ENCODE results near the gene ACSS1.

DNA sequence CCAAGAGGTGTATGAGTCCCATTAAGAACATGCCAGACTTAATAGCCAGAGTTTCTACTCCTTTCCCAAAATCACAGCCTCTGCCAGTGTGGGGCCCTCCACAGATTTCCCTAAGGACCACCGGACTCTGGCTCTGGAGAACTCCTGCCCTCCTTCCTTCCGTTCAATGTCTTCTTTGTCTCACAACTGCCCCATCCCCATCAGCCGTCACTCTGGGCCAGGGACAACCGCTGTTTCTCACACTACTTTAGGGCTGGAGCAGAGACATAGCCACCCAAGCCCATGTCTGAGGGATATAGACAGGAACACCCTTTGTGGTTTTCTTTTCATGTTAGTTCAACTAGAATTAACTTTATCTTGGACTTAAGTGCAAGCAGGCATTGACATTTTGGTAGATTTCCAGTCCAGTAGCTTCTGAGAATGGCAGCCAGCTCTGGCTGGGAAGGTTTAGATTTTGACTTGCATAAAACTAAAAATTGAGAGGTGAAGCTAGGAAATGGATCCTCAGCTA lies 6.7 kb upstream of the ACSS1 start:
- TF ChIP-seq ZNF274 (IDR thresholded peaks at IDR 0.05; ENCODE audit: low read depth, low read length) (no peak), YY1 (IDR thresholded peaks at IDR 0.05; ENCODE audit: insufficient read depth, insufficient read length) (no peak), SUZ12 (IDR thresholded peaks at IDR 0.05; ENCODE audit: extremely low read depth, insufficient read depth, insufficient read length) (no peak)
